Esophagus (tissue), 2 donors: ENCODE measurements around the gene TMA7B. TPM values are rescaled to one million over a fixed set of nuclear protein-coding genes. Genes with fewer than 3 reads are reported as not detected.

ENCODE experiments used
- H3K27ac ChIP-seq, 2 donors: one replicate each; pipeline ENCODE4 v1.5.1; 2013; ENCODE audit warnings: low read depth in 2 of 2, mild to moderate bottlenecking in 2 of 2, inconsistent platforms in 1 of 2, low read length in 1 of 2, moderate library complexity in 1 of 2
- H3K27me3 ChIP-seq, 2 donors: one replicate each; pipeline ENCODE4 v1.6.1; 2013; ENCODE audit warnings: low read length in 2 of 2, control low read depth in 1 of 2, mild to moderate bottlenecking in 1 of 2; ENCODE audit not compliant: insufficient read depth in 2 of 2, control insufficient read depth in 1 of 2
- H3K36me3 ChIP-seq, 2 donors: one replicate each; pipeline ENCODE4 v1.6.1; 2013; ENCODE audit warnings: low read length in 1 of 2; ENCODE audit not compliant: control insufficient read depth in 2 of 2, insufficient read depth in 2 of 2
- H3K4me1 ChIP-seq, 2 donors: one replicate each; pipeline ENCODE4 v1.6.1; 2013; ENCODE audit warnings: low read length in 1 of 2; ENCODE audit not compliant: control insufficient read depth in 2 of 2, insufficient read depth in 2 of 2
- H3K4me3 ChIP-seq, 2 donors: one replicate each; pipeline ENCODE4 v1.5.1; 2013; ENCODE audit warnings: low read length in 2 of 2, mild to moderate bottlenecking in 2 of 2, low read depth in 1 of 2, moderate library complexity in 1 of 2
- H3K9me3 ChIP-seq, 2 donors: one replicate each; pipeline ENCODE4 v1.6.1; 2013; ENCODE audit warnings: mild to moderate bottlenecking in 2 of 2, low read depth in 1 of 2, low read length in 1 of 2, moderate library complexity in 1 of 2; ENCODE audit not compliant: control insufficient read depth in 2 of 2, insufficient read depth in 1 of 2
- WGBS, 2 donors: extraction: QIAGEN DNeasy Blood & Tissue Kit; methylation state at CpG; one replicate each; pipeline ENCODE4 v1.1.7; 2013; 5-methylcytosine and 5-hydroxymethylcytosine counted together
- polyA plus RNA-seq, 2 donors: library from polyadenylated mRNA; stranded (reverse); fragments of 200-250 nt; gene quantifications; one replicate each; pipeline ENCODE4 v1.2.3, GENCODE V29; 2013
- donor health status: healthy with polysubstance abuse.
- donor health status: Bipolar disorder and iron deficiency.

Gene TMA7B
- polyA plus RNA-seq, 2 donors: 0.14 TPM; not detected in 1

DNA sequence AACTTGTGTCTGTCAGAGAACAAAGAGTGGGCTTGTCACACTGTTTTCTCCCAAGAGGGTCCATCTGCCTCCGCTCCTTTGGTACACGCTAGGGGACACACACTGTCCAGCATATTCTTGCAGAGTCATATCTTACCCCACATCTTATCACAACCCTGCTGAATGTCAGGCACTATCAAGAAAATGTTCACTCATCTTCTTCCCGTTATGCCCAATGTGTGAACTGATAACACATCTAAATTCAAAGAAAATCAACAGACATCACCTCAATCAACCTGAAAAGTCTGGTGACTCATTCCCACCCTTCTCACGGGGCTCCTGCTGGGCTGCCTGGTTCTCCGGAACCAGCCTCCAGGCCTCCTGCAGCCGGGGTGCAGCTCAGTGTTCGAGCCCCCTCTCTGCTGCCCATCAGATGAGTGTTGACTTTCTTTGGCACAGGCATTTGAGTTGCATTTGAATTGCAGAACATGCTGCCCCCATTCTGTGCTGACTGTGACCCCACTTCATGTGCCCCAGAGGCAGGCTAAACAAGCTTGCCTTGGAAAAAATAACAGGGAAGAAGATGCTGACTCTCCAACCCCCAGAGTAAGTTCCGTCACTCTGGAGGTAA, 40.0 kb upstream of the TMA7B start:
- peak overlapping the region in 1 of 2 donors; percentile 29 for H3K27ac ChIP-seq
- H3K4me3 ChIP-seq: no peak overlapping the region
- no peaks in the 10 kb centered on the region for H3K27me3 ChIP-seq
- 68 to 69% methylated on average over 8 of the region's 8 CpGs for WGBS, 2 donors
- H3K9me3 ChIP-seq: no peaks in the 10 kb centered on the region
- peaks cover 0 to under 1% of the 10 kb centered on the region in 2 donors for H3K4me1 ChIP-seq
- no peaks in the 10 kb centered on the region for H3K36me3 ChIP-seq

DNA sequence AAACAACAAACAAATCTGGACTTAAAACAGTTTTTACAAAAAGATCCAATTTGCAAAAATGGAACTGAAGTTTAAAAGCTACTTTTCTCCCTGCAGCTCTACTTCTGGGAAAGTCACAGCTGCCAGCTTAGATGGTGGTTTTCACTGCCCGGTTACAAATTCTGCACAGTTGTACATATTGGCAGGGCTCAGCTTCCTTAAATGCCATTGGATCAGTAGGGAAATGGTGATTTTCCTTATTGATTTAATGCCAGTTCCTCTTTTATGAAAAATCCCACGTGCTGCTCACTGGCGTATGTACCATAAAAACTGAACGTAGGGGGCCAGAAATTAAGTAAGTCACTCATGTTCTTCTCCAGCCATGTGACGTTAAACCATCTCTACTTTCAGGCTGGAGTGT, 36.5 kb upstream of the TMA7B start:
- no peaks in the 10 kb centered on the region for H3K36me3 ChIP-seq
- WGBS, 2 donors: 52 to 58% methylated on average over 5 of the region's 5 CpGs
- no peaks in the 10 kb centered on the region for H3K9me3 ChIP-seq
- H3K4me1 ChIP-seq: peaks cover 0 to 3% of the 10 kb centered on the region in 2 donors
- no peak overlapping the region for H3K4me3 ChIP-seq
- no peaks in the 10 kb centered on the region for H3K27me3 ChIP-seq
- H3K27ac ChIP-seq: no peak overlapping the region

DNA sequence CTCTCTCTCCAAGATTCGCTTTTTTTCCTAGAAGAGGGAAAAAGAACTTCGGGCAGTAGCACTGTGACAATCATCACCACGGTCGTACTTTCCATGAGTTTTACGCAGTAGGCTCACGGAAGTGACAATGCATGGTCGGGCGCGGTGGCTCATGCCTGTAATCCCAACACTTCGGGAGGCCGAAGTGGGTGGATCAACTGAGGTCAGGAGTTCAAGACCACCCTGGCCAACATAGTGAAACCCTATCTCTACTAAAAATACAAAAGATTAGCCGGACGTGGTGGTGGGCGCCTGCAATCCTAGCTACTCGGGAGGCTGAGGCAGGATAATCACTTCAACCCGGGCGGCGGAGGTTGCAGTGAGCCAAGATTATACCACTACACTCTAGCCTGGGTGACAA, 35.9 kb upstream of the TMA7B start:
- Histone ChIP-seq H3K27ac (no peak overlapping the region), H3K27me3 (no peaks in the 10 kb centered on the region), H3K4me3 (no peak overlapping the region), H3K4me1 (peaks cover 0 to 3% of the 10 kb centered on the region in 2 donors), H3K9me3 (no peaks in the 10 kb centered on the region), H3K36me3 (no peaks in the 10 kb centered on the region)
- WGBS, 2 donors: 83 to 86% methylated on average over 18 of the region's 18 CpGs

DNA sequence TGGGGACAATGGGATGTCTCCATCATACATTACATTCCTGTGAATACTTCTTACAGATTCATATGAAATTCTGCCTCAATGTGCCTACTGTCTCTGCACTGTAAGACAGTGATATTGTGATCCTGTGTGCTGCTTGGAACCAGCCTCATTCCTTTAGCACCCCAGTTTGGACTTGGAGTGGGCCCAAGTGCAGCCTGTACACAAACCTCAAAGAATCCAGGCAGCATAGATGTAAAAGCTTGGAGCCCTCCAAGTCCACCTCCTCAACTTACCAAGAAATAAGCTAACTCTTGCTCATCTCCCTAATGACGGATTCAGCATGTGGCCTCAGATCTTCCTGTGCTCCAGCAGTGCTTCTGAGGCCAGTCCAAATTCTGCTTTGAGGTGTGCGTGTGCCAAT, 34.9 kb upstream of the TMA7B start:
- WGBS, 2 donors: 88% methylated on average over 2 of the region's 2 CpGs
- H3K9me3 ChIP-seq: no peaks in the 10 kb centered on the region
- peaks cover 0 to 3% of the 10 kb centered on the region in 2 donors for H3K4me1 ChIP-seq
- H3K36me3 ChIP-seq: no peaks in the 10 kb centered on the region
- no peaks in the 10 kb centered on the region for H3K27me3 ChIP-seq
- no peak overlapping the region for H3K27ac ChIP-seq
- no peak overlapping the region for H3K4me3 ChIP-seq

DNA sequence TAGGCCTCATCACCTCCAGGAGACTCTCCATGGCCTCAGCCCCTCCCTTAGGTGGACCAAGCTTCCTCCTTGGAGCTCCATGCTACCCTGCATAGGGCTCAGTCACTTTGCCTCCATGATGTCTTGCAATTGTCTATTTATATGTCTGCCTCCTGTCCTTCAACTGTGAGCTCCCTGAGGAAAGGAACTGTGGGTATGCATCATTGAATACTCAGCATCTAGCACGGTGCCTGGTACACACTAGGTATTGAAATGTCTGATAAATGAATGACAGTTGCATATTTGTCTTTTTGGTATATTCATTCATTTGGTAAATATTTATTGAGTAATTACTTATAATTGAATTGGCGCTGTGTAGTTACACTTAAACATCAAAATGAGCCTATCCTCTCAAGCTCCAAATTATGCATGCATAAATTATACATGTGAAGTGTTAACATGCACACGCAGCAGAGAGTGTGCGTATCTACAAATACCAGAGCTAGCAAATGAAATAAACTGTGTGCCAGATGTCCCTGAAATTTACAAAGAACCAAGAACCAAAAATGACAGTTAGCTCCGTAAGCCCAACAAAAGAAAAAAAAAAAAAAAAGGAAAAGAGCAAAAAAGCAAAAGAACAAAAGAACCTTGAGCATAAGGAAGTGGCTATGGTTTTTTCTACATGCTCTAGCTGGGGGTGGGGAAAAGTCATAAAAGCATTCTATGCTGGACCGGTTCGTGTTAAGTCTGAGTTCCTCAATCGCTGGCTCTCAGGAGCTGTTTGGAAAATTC, 34.1 kb upstream of the TMA7B start:
- Histone ChIP-seq H3K4me3 (no peak overlapping the region), H3K27ac (no peak overlapping the region), H3K9me3 (no peaks in the 10 kb centered on the region), H3K4me1 (peaks cover 0 to 3% of the 10 kb centered on the region in 2 donors), H3K36me3 (no peaks in the 10 kb centered on the region), H3K27me3 (no peaks in the 10 kb centered on the region)
- WGBS, 2 donors: 61 to 74% methylated on average over 8 of the region's 8 CpGs

DNA sequence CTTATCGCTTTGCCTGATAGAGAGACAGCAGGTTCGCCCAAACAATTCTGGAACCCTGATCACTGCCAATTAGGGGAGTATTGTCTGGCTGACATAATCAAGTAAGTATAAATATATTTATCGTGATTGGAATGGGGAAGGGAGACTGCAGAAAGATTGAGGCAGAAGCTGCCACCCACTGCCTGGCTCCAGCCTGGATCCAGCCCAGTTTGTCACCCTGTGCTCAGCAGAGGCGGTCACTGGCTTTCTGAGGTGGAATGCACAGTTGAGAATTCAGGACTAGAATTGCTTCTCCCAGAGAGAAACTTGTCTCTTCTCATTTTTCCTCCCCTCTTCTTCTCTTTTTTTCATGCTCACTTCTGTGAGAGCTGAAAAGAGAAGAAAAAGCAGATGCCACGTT, 33.4 kb upstream of the TMA7B start:
- 53 to 76% methylated on average over 5 of the region's 5 CpGs for WGBS, 2 donors
- H3K36me3 ChIP-seq: no peaks in the 10 kb centered on the region
- peak overlapping the region in 1 of 2 donors; percentile 1 for H3K4me3 ChIP-seq
- H3K4me1 ChIP-seq: peaks cover 0 to 3% of the 10 kb centered on the region in 2 donors
- H3K9me3 ChIP-seq: no peaks in the 10 kb centered on the region
- H3K27ac ChIP-seq: no peak overlapping the region
- H3K27me3 ChIP-seq: no peaks in the 10 kb centered on the region

DNA sequence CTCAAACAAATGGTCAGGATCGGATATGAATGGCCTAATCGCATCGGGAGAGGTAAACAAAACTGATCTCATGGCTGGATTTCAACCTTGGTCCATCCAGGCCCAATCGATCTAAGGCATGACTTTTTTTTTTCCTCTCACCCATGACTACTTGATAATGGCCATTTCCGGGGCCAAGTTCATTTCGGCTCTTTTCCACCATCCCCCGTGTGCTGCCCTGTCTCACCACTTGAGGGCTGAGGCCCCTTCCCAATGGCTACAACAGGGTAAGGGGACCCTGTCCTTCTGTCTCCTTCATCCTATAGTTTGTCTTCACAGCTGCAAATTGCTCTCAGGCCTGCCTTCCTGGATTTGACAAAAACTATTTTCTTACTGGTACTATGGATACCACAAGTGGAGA, 32.7 kb upstream of the TMA7B start:
- H3K27ac ChIP-seq: no peak overlapping the region
- H3K27me3 ChIP-seq: no peaks in the 10 kb centered on the region
- H3K4me1 ChIP-seq: peaks cover 0 to 3% of the 10 kb centered on the region in 2 donors
- 52 to 58% methylated on average over 7 of the region's 7 CpGs for WGBS, 2 donors
- no peak overlapping the region for H3K4me3 ChIP-seq
- no peaks in the 10 kb centered on the region for H3K36me3 ChIP-seq
- H3K9me3 ChIP-seq: no peaks in the 10 kb centered on the region

DNA sequence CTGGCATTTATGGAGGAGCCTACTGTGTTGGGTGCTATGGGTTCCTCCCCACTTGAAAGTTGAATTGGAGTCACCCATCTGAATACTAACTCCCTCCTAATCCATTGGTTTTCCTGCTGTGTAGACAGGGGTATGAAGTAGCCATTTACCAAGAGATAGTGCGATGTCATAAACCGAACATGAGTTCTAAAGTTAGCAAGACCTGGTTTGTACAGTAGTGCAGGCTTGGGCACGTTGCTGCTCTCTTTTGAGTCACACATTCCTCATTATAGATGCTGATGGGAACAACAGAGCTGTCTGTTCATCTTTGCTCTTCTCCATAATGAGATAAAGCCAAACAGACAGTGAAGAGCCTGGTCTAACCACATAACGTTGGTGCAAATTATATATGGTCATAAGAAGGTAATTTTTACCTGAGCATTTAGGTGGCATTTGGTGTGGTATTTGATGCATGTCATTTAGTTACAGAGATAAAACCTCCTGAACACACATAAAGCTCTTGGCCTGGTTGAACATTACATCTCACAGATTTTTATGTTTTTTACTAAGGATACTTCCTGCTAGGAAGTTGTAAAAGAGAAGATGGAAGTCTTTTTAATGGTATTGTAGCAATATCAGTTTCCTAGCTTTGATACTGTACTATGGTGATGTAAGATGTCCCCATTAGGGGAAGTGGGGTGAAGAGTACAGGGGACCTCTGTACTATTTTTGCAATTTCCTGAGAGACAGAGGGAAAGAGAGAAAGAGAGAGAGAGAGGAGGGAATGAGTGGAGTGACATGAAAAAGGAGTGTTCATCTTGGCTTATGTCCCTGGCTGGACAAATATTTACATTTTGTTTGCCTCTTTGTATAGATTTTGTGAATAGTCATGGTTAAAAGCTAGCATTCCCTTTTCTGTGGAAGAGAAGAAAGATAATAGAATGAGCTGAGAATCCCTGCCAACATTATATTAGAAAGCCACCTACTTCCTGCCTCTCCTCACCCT, 31.4 kb upstream of the TMA7B start:
- Histone ChIP-seq H3K4me3 (no peak overlapping the region), H3K4me1 (peaks cover 0 to 3% of the 10 kb centered on the region in 2 donors), H3K27me3 (no peaks in the 10 kb centered on the region), H3K36me3 (no peaks in the 10 kb centered on the region), H3K9me3 (no peaks in the 10 kb centered on the region), H3K27ac (no peak overlapping the region)
- WGBS, 2 donors: 35 to 51% methylated on average over 4 of the region's 4 CpGs

DNA sequence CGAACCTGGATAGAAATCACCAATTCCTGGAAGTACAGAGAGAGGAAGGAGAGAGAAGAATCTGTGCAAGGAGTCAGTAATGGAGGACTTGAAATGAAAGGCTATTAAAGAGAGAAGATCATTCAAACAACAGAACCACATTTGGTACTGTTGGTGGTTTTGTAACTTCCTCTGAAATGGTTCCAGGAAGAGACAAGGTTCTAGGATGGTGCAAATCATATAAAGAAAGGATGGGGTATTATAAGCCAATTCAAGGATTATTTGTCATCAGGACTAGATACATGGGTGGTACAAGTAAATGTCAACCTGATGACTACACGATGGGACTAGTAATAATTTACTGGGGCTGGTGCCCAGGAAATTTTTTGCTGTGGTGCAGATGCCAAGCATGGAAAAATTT, 28.9 kb upstream of the TMA7B start:
- H3K27ac ChIP-seq: no peak overlapping the region
- no peaks in the 10 kb centered on the region for H3K27me3 ChIP-seq
- peaks cover 0 to 2% of the 10 kb centered on the region in 2 donors for H3K4me1 ChIP-seq
- 59% methylated on average over 2 of the region's 2 CpGs for WGBS, 2 donors
- H3K36me3 ChIP-seq: no peaks in the 10 kb centered on the region
- no peaks in the 10 kb centered on the region for H3K9me3 ChIP-seq
- H3K4me3 ChIP-seq: no peak overlapping the region
